Astrocyte (in vitro differentiated cells and primary cell): ENCODE measurements around the gene CNNM2.

Experiments
- CTCF ChIP-seq: IDR thresholded peaks from 2 replicates; pipeline ENCODE4 v1.5.1; 2011; ENCODE audit warnings: low read depth, mild to moderate bottlenecking, inconsistent platforms, low read length, moderate library complexity; ENCODE audit not compliant: insufficient read depth
- EZH2 ChIP-seq: IDR thresholded peaks from 2 replicates; pipeline ENCODE4 v1.6.1; 2012; ENCODE audit warnings: mild to moderate bottlenecking, low read length, inconsistent platforms; ENCODE audit not compliant: insufficient read depth

DNA sequence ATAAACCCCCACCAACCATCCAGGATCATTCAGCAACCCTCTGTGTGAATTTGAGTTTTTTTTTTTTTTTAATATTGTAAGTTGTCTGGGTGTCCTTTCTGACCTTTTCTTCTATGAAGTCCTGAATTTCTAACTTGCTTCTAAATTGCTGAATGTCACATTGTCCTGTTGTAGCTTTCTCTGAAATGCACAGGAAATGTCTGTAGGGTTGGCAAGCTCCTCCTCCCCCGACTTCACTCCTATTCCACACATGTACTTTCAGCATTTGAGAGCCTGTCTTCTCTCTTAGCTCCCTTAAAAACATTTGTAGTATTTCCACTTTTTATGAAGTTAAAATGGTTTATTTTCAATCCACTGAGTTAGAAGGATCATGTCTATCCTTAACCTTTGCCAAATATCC is 3.3 kb upstream of the CNNM2 start:
- TF ChIP-seq EZH2, result no peak
- no peak for TF ChIP-seq CTCF
